Posterior vena cava (tissue), 2 donors: ENCODE data around the gene CCDC33. TPM values are rescaled to one million over a fixed set of nuclear protein-coding genes. Genes with fewer than 3 reads are reported as not detected.
"Not testable (repeated sequence)": the region's sequence is repeated elsewhere in the genome, so short reads cannot be mapped to it uniquely, and the experiment has no call there.

ENCODE experiments used
- DNase-seq: peaks from one replicate; pipeline ENCODE4 v3.0.0-alpha.2; 2020; ENCODE audit warnings: low spot score
- intact Hi-C, 2 donors: fragments of 100-400 bp; cut with DNase I; formaldehyde crosslinking; loops; one replicate each; pipeline versions ENCODE4 v1.14.1 to v1.14.2; 2022 to 2023
- total RNA-seq, 2 donors: library from RNA; stranded (reverse); fragmentation: NEBNext Ultra II Directional; extraction: Animal tissue kit (Norgen Biotek cat#: 25700); gene quantifications; one replicate each; pipeline ENCODE4 v1.2.1, GENCODE V29; 2021
- donor health status: DM: yes; HTN: yes; CAD: no.
- donor health status: DM: yes; HTN: yes; CAD: no.

CCDC33 gene
- total RNA-seq, 2 donors from 2014 or later = not detected

GRCh38 chr15:74337607-74338211, 101.6 kb downstream of the CCDC33 start:
- intact Hi-C loops = no loop called here
- no peak for DNase-seq

DNA sequence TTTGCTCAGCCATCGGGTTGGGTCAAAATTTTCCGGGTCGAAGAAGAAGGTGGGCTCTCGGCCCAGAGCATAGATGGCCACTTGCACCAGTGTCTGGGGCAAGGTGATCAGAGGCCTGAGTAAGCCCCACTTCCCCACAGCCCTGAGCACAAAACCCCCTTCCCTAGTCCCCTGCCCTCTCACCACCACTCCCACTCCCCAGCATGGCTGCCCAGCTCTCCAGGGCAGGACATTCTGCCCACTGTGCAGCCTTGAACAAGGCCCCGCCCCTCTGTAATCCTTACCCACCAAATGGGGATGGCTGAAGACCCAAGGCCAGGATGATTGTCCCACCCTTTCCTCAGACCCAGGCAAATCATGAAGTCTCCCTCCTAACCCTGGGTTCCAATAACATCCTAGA, 102.5 kb downstream of the CCDC33 start:
- DNase-seq = peak; percentile 50
- intact Hi-C loops = no loop called here

GRCh38 chr15:74339371-74339770, 103.2 kb downstream of the CCDC33 start:
- intact Hi-C loops = no loop called here
- DNase-seq = peak; percentile 42

GRCh38 chr15:74340150-74340549, 104.0 kb downstream of the CCDC33 start:
- intact Hi-C loops = no loop called here
- DNase-seq = peak; percentile 76

- peak; percentile 13 for DNase-seq
- intact Hi-C loops = no loop called here
Measured at GRCh38 chr15:74343127-74343796, 107.1 kb downstream of the CCDC33 start.

- intact Hi-C loops = no loop called here
- DNase-seq = peak; percentile 35
Measured at GRCh38 chr15:74343797-74344127, 107.6 kb downstream of the CCDC33 start.

DNA sequence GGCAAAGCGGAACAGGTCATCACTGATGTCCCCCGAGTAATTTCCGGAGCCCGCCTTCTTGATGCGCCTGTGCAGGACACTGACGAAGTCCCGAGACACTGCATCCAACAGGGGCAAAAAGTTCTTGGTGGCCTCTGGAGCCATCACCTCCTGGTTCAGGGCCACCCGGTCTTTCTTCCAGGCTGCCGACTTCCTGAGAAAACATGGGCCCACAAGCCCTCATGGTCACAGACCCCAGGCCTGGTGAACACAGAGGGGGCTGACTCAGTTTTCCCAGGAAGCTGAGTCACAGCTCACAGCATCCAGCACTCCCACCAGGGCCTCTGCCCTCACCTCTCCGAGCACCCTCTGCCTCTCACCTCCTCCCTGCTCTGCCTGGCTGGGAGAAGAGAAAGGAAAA, 108.9 kb downstream of the CCDC33 start:
- intact Hi-C loops = no loop called here
- peak; percentile 58 for DNase-seq

DNA sequence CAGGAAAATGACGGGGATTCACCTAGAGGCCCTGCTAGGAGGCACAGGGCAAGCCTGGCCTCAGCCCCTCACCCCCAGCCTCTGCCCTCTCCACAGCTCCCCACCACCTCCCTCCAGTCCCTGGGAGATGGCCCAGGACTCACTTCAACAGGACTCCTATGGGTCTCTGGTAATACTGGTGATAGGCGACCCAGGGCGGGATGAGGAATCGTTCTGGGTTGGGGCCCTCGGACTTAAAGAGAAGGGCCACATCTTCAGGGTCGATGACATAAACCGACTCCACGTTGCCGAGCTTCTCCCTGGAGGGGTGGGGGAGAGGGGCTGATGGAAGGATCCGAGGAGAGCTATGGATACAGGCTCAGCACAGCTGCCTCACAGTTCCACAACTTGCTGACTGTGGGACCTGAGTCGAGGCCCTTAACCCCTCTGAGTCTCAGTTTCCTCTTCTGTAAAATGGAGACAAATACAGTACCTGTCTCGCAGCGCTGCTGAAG, 111.7 kb downstream of the CCDC33 start:
- intact Hi-C loops = no loop called here
- DNase-seq = peak; percentile 62

- intact Hi-C loops = no loop called here
- no peak for DNase-seq
Measured at GRCh38 chr15:74349241-74349778, 113.2 kb downstream of the CCDC33 start.

DNA sequence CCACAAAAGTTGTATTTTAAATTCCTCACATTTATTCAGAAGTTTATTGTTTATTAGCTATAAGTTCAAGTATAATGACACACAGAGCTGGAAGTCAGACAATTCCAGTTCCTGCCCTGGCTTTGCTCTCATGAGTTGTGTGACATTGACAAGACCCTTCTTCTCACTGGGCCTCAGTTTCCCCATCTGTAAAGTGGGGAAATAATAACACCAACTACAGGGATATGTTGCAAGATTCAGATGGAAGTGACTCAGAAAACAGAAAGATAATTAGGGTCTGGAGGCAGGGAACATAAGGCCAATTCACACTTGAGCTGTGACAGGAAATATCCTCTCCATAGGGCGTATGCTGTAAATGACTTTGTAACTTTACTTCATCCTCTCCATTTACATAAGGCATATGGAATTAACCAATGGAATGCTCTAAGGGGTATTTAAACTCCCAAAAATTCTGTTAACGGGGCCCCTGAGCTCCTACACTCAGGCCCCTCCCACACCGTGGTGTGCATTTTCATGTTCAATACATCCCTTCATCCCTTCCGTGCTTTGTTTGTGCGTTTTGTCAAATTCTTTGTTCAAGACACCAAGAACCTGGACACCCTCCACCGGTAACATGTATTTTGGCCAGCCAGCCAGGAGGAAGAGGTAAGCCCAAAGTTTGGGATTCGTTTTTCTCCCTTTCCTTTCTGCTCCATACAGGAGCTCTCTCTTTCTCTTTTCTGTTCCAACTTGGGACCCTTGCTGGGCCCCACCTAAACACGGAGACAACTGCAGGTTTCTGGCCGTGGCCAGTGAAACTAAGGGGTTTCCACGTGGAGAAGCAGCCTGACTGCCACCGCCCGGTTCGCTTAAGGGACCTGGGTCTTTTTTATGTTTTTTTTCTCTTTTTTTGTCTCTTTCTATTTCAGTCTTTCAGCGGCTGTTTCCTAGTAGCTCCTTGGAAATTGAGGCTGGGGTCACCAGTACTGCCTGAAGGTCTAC, 114.5 kb downstream of the CCDC33 start:
- intact Hi-C loops = no loop called here
- DNase-seq = no peak

DNA sequence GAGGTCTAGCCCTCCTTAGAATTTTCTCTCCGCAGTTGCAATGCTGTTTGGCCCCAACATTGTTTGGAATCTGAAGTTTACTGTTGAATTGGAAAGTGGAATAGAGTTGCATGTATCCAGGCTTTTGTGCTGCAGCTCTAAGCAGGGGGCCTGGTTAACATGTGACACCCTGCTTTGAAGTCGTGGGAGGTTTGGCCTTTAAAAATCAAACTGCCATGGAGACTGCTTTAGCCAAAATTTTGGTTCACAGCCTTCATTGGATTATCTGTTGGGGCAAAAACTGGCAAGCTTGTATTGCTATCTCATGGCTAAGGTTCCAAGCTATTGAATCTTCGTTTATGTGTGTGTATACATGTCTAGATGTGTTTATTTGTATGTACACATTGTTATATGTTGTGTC, 115.5 kb downstream of the CCDC33 start:
- no peak for DNase-seq
- intact Hi-C loops = no loop called here

- DNase-seq = no peak
- intact Hi-C loops = no loop called here
Measured at GRCh38 chr15:74352393-74352910, 116.3 kb downstream of the CCDC33 start.

- DNase-seq, intact Hi-C loops: not testable (repeated sequence)
Measured at GRCh38 chr15:74353992-74354391, 117.9 kb downstream of the CCDC33 start.

GRCh38 chr15:74356050-74356449, 119.9 kb downstream of the CCDC33 start:
- DNase-seq = peak; percentile 30
- intact Hi-C loops = not testable (repeated sequence)

DNA sequence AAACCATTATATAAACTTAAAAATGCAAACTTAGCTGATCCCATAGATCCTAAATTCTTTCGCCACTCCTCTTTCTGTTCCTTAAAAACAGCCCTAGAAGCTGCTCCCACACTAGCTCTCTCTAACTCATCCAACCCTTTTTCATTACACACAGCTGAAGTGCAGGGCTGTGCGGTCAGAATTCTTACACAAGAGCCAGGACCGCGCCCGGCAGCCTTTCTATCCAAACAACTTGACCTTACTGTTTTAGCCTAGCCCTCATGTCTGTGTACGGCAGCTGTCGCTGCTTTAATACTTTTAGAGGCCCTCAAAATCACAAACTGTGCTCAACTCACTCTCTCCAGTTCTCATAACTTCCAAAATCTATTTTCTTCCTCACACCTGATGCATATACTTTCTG, 121.4 kb downstream of the CCDC33 start:
- intact Hi-C loops, DNase-seq: not testable (repeated sequence)

DNA sequence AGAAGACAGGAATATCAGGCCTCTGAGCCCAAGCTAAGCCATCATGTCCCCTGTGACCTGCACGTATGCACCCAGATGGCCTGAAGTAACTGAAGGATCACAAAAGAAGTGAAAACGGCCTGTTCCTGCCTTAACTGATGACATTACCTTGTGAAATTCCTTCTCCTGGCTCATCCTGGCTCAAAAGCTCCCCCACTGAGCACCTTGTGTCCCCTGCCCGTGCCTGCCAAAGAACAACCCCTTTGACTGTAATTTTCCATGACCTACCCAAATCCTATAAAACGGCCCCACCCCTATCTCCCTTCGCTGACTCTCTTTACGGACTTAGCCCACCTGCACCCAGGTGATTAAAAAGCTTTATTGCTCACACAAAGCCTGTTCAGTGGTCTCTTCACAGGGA, 123.2 kb downstream of the CCDC33 start:
- intact Hi-C loops = not testable (repeated sequence)
- peak; percentile 18 for DNase-seq

DNA sequence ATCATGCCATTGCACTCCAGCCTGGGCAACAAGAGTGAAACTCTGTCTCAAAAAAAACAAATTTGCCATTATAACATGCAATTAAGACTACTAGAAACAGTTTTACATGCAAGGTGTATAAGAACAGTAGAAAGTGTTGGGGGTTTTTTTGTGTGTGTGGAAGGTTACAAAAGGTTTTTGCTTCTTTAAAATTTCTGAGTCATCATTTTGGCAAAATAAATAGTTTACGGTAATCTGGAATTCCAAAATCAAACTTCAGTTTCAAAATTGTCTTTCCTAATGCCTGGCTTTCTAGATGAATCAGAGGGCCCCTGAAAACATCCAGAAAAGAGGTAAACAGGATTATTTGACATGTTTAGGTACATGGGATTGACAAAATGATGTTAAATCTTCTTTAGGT, 124.7 kb downstream of the CCDC33 start:
- DNase-seq, intact Hi-C loops: not testable (repeated sequence)

- no peak for DNase-seq
- intact Hi-C loops = no loop called here
Measured at GRCh38 chr15:74362482-74362881, 126.4 kb downstream of the CCDC33 start.

- intact Hi-C loops = no loop called here
- no peak for DNase-seq
Measured at GRCh38 chr15:74364936-74365597, 128.9 kb downstream of the CCDC33 start.
